Neural progenitor cell (in vitro differentiated cells): Measurements from ENCODE around the gene PDLIM4. TPM values are rescaled to one million over a fixed set of nuclear protein-coding genes. Genes with fewer than 3 reads are reported as not detected.

Experiments used
- DNase-seq: peaks from one replicate; pipeline ENCODE4 v3.0.0-alpha.2; 2016; ENCODE audit warnings: low spot score
- H2AFZ ChIP-seq: fragments of 200-600 bp; sonication (generic); replicated peaks from 2 replicates; pipeline ENCODE4 v1.6.1; 2016; ENCODE audit warnings: antibody characterized with exemption
- H3F3A ChIP-seq: fragments of 200-600 bp; sonication (generic); 2 replicates; pipeline ENCODE4 v1.6.1; 2016; ENCODE audit warnings: antibody characterized with exemption, low read depth
- H3K27ac ChIP-seq: fragments of 200-600 bp; sonication (generic); 2 replicates; pipeline ENCODE4 v1.5.1; 2016; ENCODE audit warnings: mild to moderate bottlenecking
- H3K27me3 ChIP-seq: fragments of 200-600 bp; sonication (generic); 2 replicates; pipeline ENCODE4 v1.6.1; 2016; ENCODE audit warnings: mild to moderate bottlenecking, moderate library complexity
- H3K36me3 ChIP-seq: fragments of 200-600 bp; sonication (generic); 2 replicates; pipeline ENCODE4 v1.5.1; 2016
- H3K4me1 ChIP-seq: fragments of 200-600 bp; sonication (generic); 2 replicates; pipeline ENCODE4 v1.6.1; 2016; ENCODE audit warnings: mixed run types
- H3K4me2 ChIP-seq: fragments of 200-600 bp; sonication (generic); 2 replicates; pipeline ENCODE4 v1.6.1; 2016
- H3K4me3 ChIP-seq: fragments of 200-600 bp; sonication (generic); 2 replicates; pipeline ENCODE4 v1.5.1; 2016
- H3K79me2 ChIP-seq: fragments of 200-600 bp; sonication (generic); 2 replicates; pipeline ENCODE4 v1.6.1; 2016; ENCODE audit warnings: low read depth
- H3K9ac ChIP-seq: fragments of 200-600 bp; sonication (generic); 2 replicates; pipeline ENCODE4 v1.6.1; 2016
- H3K9me3 ChIP-seq: fragments of 200-600 bp; sonication (generic); 2 replicates; pipeline ENCODE4 v1.5.1; 2016; ENCODE audit warnings: low read depth
- H4K20me1 ChIP-seq: fragments of 200-600 bp; sonication (generic); 2 replicates; pipeline ENCODE4 v1.6.1; 2016; ENCODE audit warnings: low read depth
- H3K27ac Mint-ChIP-seq: 3 replicates; pipeline ENCODE4 v1.8.0; 2021; ENCODE audit warnings: mixed read lengths
- H3K27me3 Mint-ChIP-seq: 2 replicates; pipeline ENCODE4 v1.8.0; 2022; ENCODE audit warnings: low read depth, mild to moderate bottlenecking, inconsistent platforms, moderate library complexity, mixed read lengths; ENCODE audit not compliant: insufficient read depth
- H3K36me3 Mint-ChIP-seq: 3 replicates; pipeline ENCODE4 v1.8.0; 2021; ENCODE audit warnings: mixed read lengths
- H3K4me1 Mint-ChIP-seq: 3 replicates; pipeline ENCODE4 v1.8.0; 2021; ENCODE audit warnings: mixed read lengths
- H3K4me3 Mint-ChIP-seq: 3 replicates; pipeline ENCODE4 v1.8.0; 2021; ENCODE audit warnings: mild to moderate bottlenecking, moderate library complexity, mixed read lengths
- H3K9me3 Mint-ChIP-seq: 3 replicates; pipeline ENCODE4 v1.8.0; 2020; ENCODE audit warnings: mixed read lengths
- EZH2 ChIP-seq: fragments of 200-600 bp; sonication (generic); IDR thresholded peaks from 2 replicates; pipeline ENCODE4 v1.6.1; 2017; ENCODE audit warnings: antibody characterized with exemption, mild to moderate bottlenecking, moderate library complexity
- EZH2phosphoT487 ChIP-seq: fragments of 200-600 bp; sonication (generic); IDR thresholded peaks from 2 replicates; pipeline ENCODE4 v1.6.1; 2017; ENCODE audit warnings: antibody characterized with exemption
- microRNA-seq: library from miRNA; unstranded; fragments of <30 nt; microRNA quantifications from one replicate; pipeline ENCODE4, GENCODE V29; 2016
- total RNA-seq: library from RNA; depleted of rRNA; stranded (reverse); fragments of >200 nt; gene quantifications from 2 replicates; pipeline ENCODE4 v1.2.3, GENCODE V29; 2015; ENCODE audit warnings: low replicate concordance
- TF ChIP-seq, protein P1 (sequence below): fragments of 200-600 bp; sonication (generic); IDR thresholded peaks from 2 replicates; pipeline ENCODE4 v1.5.1; 2017; ENCODE audit warnings: antibody characterized with exemption, mild to moderate bottlenecking

PDLIM4 gene
- total RNA-seq, 1 donor from 2014 or later, result 8.3 TPM

DNA sequence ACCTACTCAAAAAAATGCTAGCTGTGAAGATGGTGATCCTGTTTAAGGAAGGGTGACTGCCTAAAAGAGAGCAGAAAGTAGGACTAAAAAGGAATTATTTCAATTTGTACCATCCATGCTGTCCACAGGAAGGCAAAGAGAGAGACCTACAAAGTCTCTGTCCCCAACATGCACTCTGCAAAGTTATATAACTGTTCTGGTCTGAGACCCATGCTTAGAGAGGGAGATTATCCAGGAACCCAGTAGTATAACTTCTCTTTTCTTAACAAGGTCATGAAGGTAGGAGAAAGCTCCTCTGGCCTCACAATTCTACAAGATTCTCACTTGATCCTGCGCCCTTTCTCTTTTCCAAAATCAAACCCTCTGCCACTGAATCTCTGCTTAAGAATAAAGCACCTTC, 62.5 kb downstream of the PDLIM4 start:
- H3K4me1 Mint-ChIP-seq, result peaks cover 14% of the 10 kb centered on the region
- no peak overlapping the region for H3K27ac Mint-ChIP-seq
- no peaks in the 10 kb centered on the region for H3K27me3 ChIP-seq
- H3K36me3 ChIP-seq, result no peaks in the 10 kb centered on the region
- no peak overlapping the region for H3K27ac ChIP-seq
- no peak overlapping the region for H2AFZ ChIP-seq
- no peak overlapping the region for H3K9ac ChIP-seq
- no peak overlapping the region for H3K4me3 Mint-ChIP-seq
- peaks cover 10% of the 10 kb centered on the region for H3K4me1 ChIP-seq
- no peaks in the 10 kb centered on the region for H4K20me1 ChIP-seq
- no peaks in the 10 kb centered on the region for H3K36me3 Mint-ChIP-seq
- H3K9me3 ChIP-seq, result no peaks in the 10 kb centered on the region
- no peak overlapping the region for H3K4me3 ChIP-seq
- DNase-seq, result no peak
- no peaks in the 10 kb centered on the region for H3K9me3 Mint-ChIP-seq
- H3K79me2 ChIP-seq, result no peaks in the 10 kb centered on the region
- H3K27me3 Mint-ChIP-seq, result no peaks in the 10 kb centered on the region
- no peaks in the 10 kb centered on the region for H3F3A ChIP-seq
- H3K4me2 ChIP-seq, result no peak overlapping the region
- no peak for TF ChIP-seq EZH2
- TF ChIP-seq EZH2phosphoT487, result no peak
- TF ChIP-seq, protein P1, sequence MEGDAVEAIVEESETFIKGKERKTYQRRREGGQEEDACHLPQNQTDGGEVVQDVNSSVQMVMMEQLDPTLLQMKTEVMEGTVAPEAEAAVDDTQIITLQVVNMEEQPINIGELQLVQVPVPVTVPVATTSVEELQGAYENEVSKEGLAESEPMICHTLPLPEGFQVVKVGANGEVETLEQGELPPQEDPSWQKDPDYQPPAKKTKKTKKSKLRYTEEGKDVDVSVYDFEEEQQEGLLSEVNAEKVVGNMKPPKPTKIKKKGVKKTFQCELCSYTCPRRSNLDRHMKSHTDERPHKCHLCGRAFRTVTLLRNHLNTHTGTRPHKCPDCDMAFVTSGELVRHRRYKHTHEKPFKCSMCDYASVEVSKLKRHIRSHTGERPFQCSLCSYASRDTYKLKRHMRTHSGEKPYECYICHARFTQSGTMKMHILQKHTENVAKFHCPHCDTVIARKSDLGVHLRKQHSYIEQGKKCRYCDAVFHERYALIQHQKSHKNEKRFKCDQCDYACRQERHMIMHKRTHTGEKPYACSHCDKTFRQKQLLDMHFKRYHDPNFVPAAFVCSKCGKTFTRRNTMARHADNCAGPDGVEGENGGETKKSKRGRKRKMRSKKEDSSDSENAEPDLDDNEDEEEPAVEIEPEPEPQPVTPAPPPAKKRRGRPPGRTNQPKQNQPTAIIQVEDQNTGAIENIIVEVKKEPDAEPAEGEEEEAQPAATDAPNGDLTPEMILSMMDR, result no peak

DNA sequence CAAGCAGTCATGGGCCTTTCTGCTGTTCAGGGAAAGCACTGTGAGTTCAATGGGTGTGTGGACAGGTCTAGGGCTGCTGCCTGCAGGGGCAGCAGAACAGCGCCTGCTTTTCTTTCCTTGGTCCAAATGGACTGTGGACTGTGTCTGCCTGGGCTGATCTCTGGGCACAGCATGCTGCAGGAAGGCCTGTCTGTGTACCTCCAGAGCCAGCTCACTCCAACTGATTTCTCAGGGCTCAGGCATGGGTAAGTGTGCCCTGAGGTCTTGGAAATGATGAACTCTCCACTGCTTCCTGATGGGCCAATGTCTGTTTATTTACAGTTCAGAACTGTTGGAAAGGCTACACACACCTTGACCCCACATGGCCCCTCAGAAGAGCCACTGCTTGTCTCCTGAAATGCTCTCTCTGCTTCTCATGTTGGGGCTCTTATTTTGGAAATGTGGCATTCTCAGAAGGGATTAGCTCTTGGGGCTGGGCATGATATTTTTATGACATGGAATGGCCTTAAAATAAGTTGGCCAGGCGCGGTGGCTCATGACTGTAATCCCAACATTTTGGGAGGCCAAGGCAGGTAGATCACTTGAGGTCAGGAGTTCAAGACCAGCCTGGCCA, 63.7 kb downstream of the PDLIM4 start:
- no peak overlapping the region for H3K4me3 ChIP-seq
- H3K4me2 ChIP-seq, result no peak overlapping the region
- no peaks in the 10 kb centered on the region for H3K9me3 ChIP-seq
- peaks cover 10% of the 10 kb centered on the region for H3K4me1 ChIP-seq
- Mint-ChIP-seq H3K9me3 (no peaks in the 10 kb centered on the region), H3K4me3 (no peak overlapping the region), H3K27ac (no peak overlapping the region), H3K36me3 (no peaks in the 10 kb centered on the region), H3K27me3 (peaks cover 3% of the 10 kb centered on the region), H3K4me1 (peaks cover 20% of the 10 kb centered on the region)
- no peaks in the 10 kb centered on the region for H4K20me1 ChIP-seq
- no peak overlapping the region for H3K9ac ChIP-seq
- no peak overlapping the region for H3K27ac ChIP-seq
- no peaks in the 10 kb centered on the region for H3K36me3 ChIP-seq
- no peaks in the 10 kb centered on the region for H3F3A ChIP-seq
- TF ChIP-seq EZH2, result no peak
- no peak for TF ChIP-seq EZH2phosphoT487
- TF ChIP-seq, protein P1, result no peak
- H2AFZ ChIP-seq, result no peak overlapping the region
- no peak for DNase-seq
- no peaks in the 10 kb centered on the region for H3K27me3 ChIP-seq
- no peaks in the 10 kb centered on the region for H3K79me2 ChIP-seq

DNA sequence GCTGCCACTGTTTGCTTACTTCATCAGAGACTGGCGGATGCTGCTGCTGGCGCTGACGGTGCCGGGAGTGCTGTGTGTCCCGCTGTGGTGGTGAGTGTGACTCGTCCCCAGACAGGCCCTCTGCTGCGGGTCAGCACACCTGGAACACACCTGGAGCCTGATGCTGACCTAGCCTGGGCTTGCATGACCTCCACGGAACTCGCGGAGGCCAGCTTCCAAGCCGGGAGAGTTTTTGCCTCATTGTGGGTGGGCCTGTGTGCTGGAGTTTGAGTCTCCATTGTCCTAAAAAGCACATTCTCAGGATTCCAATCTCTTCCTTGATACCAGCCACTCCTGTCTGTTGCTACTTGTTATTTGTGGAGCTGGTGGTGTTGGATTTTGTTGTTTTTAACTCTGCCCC, 64.8 kb downstream of the PDLIM4 start:
- Mint-ChIP-seq H3K4me1 (peaks cover 20% of the 10 kb centered on the region), H3K36me3 (no peaks in the 10 kb centered on the region), H3K27ac (no peak overlapping the region), H3K9me3 (no peaks in the 10 kb centered on the region), H3K4me3 (no peak overlapping the region), H3K27me3 (peaks cover 3% of the 10 kb centered on the region)
- H3K4me1 ChIP-seq, result peaks cover 10% of the 10 kb centered on the region
- peak overlapping the region; percentile 67 for H3K4me2 ChIP-seq
- H3K36me3 ChIP-seq, result no peaks in the 10 kb centered on the region
- H3F3A ChIP-seq, result no peaks in the 10 kb centered on the region
- peak overlapping the region; percentile 25 for H3K4me3 ChIP-seq
- peak overlapping the region; percentile 56 for H2AFZ ChIP-seq
- H3K79me2 ChIP-seq, result no peaks in the 10 kb centered on the region
- H3K9ac ChIP-seq, result no peak overlapping the region
- peak; percentile 81 for DNase-seq
- H3K9me3 ChIP-seq, result no peaks in the 10 kb centered on the region
- no peaks in the 10 kb centered on the region for H4K20me1 ChIP-seq
- no peaks in the 10 kb centered on the region for H3K27me3 ChIP-seq
- TF ChIP-seq, protein P1, result no peak
- TF ChIP-seq EZH2phosphoT487 (no peak), EZH2 (no peak)
- no peak overlapping the region for H3K27ac ChIP-seq

Small RNA genes lying within 50 kb of the gene (microRNA-seq; reads per million reads assigned to microRNA genes)
- not detected for gene MIR6830

Other genes starting within 250 kb of the PDLIM4 start
- gene ACSL6, start 246.0 kb upstream of the PDLIM4 start, total RNA-seq, result not detected in 2 replicates
- not detected in 2 replicates for gene IL3, start 197.0 kb upstream of the PDLIM4 start, total RNA-seq
- gene CSF2, start 183.9 kb upstream of the PDLIM4 start, total RNA-seq, result not detected in 2 replicates
- 12.4 and 15.9 TPM in 2 replicates for gene P4HA2, start 29.8 kb upstream of the PDLIM4 start, total RNA-seq
- 0.06 and 0.09 TPM in 2 replicates for gene SLC22A4, start 36.7 kb downstream of the PDLIM4 start, total RNA-seq
- gene SLC22A5, start 112.0 kb downstream of the PDLIM4 start, total RNA-seq, result 3.1 and 4.3 TPM in 2 replicates
- gene IRF1, start 233.1 kb downstream of the PDLIM4 start, total RNA-seq, result 3.7 and 7.1 TPM in 2 replicates